Endothelial cell (in vitro differentiated cells): Measurements from ENCODE around the gene PPT2. TPM values are rescaled to one million over a fixed set of nuclear protein-coding genes. Genes with fewer than 3 reads are reported as not detected.
"Not testable (repeated sequence)": the region's sequence is repeated elsewhere in the genome, so short reads cannot be mapped to it uniquely, and the experiment has no call there.

ENCODE experiments used
- DNase-seq: peaks from one replicate; pipeline ENCODE4 v3.0.0; 2021; ENCODE audit warnings: low spot score
- H3K27ac Mint-ChIP-seq: one replicate; pipeline ENCODE4 v1.8.0; 2021; ENCODE audit warnings: mixed read lengths, inconsistent platforms; ENCODE audit not compliant: unreplicated experiment
- H3K27me3 Mint-ChIP-seq: one replicate; pipeline ENCODE4 v1.8.0; 2021; ENCODE audit warnings: mild to moderate bottlenecking, moderate library complexity, mixed read lengths, inconsistent platforms; ENCODE audit not compliant: unreplicated experiment
- H3K36me3 Mint-ChIP-seq: one replicate; pipeline ENCODE4 v1.8.0; 2021; ENCODE audit warnings: mild to moderate bottlenecking, low read depth, mixed read lengths, inconsistent platforms; ENCODE audit not compliant: unreplicated experiment
- H3K4me1 Mint-ChIP-seq: one replicate; pipeline ENCODE4 v1.8.0; 2021; ENCODE audit warnings: mild to moderate bottlenecking, mixed read lengths, inconsistent platforms; ENCODE audit not compliant: unreplicated experiment
- H3K4me3 Mint-ChIP-seq: one replicate; pipeline ENCODE4 v1.8.0; 2021; ENCODE audit warnings: mild to moderate bottlenecking, mixed read lengths, inconsistent platforms; ENCODE audit not compliant: unreplicated experiment
- H3K9me3 Mint-ChIP-seq: one replicate; pipeline ENCODE4 v1.8.0; 2021; ENCODE audit warnings: mixed read lengths, inconsistent platforms; ENCODE audit not compliant: unreplicated experiment
- CTCF ChIP-seq: fragments of 200-600 bp; sonication (generic); IDR thresholded peaks from one replicate; pipeline ENCODE4 v1.5.0; 2021; ENCODE audit warnings: antibody characterized with exemption; ENCODE audit not compliant: unreplicated experiment
- total RNA-seq: library from RNA; stranded (reverse); fragmentation: NEBNext Ultra II Directional; extraction: Animal tissue kit (Norgen Biotek cat#: 25700); gene quantifications from one replicate; pipeline ENCODE4 v1.2.1, GENCODE V29; 2021; ENCODE audit not compliant: unreplicated experiment

PPT2 gene
- total RNA-seq, 1 donor from 2014 or later: 44.4 TPM

- TF ChIP-seq CTCF: no peak
- Mint-ChIP-seq H3K4me1 (peaks cover 69% of the 10 kb centered on the region), H3K27me3 (peaks cover 16% of the 10 kb centered on the region), H3K36me3 (peaks cover 25% of the 10 kb centered on the region), H3K27ac (peak overlapping the region; percentile 97), H3K9me3 (no peaks in the 10 kb centered on the region), H3K4me3 (peak overlapping the region; percentile 77)
- DNase-seq: no peak
Observed at GRCh38 chr6:32190911-32191677, 37.2 kb downstream of the PPT2 start.

GRCh38 chr6:32191696-32192607, 38.0 kb downstream of the PPT2 start:
- no peaks in the 10 kb centered on the region for H3K9me3 Mint-ChIP-seq
- peaks cover 66% of the 10 kb centered on the region for H3K4me1 Mint-ChIP-seq
- H3K36me3 Mint-ChIP-seq: peaks cover 17% of the 10 kb centered on the region
- TF ChIP-seq CTCF: no peak
- DNase-seq: no peak
- H3K4me3 Mint-ChIP-seq: peak overlapping the region; percentile 59
- H3K27ac Mint-ChIP-seq: peak overlapping the region; percentile 97
- H3K27me3 Mint-ChIP-seq: peaks cover 19% of the 10 kb centered on the region

GRCh38 chr6:32192608-32193039, 38.7 kb downstream of the PPT2 start, which contains the start of gene GPSM3:
Gene GPSM3, minus strand, starts transcription at chr6:32192643. Its CDS starts 130 bp downstream, at chr6:32192513.
- Mint-ChIP-seq H3K4me1 (peaks cover 63% of the 10 kb centered on the region), H3K9me3 (no peaks in the 10 kb centered on the region), H3K27me3 (peaks cover 16% of the 10 kb centered on the region), H3K27ac (peak within 1 kb of the TSS; percentile 97), H3K36me3 (peaks cover 12% of the 10 kb centered on the region), H3K4me3 (peak within 1 kb of the TSS; percentile 65)
- TF ChIP-seq CTCF: no peak
- DNase-seq: peak; percentile 52

GRCh38 chr6:32193096-32193495, 39.2 kb downstream of the PPT2 start:
- not testable (repeated sequence) for H3K9me3 Mint-ChIP-seq, DNase-seq
- H3K27me3 Mint-ChIP-seq: peaks cover 16% of the 10 kb centered on the region
- peak overlapping the region; percentile 97 for H3K27ac Mint-ChIP-seq
- peaks cover 61% of the 10 kb centered on the region for H3K4me1 Mint-ChIP-seq
- peaks cover 11% of the 10 kb centered on the region for H3K36me3 Mint-ChIP-seq
- H3K4me3 Mint-ChIP-seq: peak overlapping the region; percentile 65

GRCh38 chr6:32194388-32194787, 40.4 kb downstream of the PPT2 start:
- H3K27ac Mint-ChIP-seq: peak overlapping the region; percentile 86
- peak overlapping the region; percentile 78 for H3K4me3 Mint-ChIP-seq
- H3K27me3 Mint-ChIP-seq: peaks cover 11% of the 10 kb centered on the region
- H3K4me1 Mint-ChIP-seq: peaks cover 56% of the 10 kb centered on the region
- no peaks in the 10 kb centered on the region for H3K9me3 Mint-ChIP-seq
- no peak for TF ChIP-seq CTCF
- peaks cover 4% of the 10 kb centered on the region for H3K36me3 Mint-ChIP-seq
- DNase-seq: no peak
